ENCODE measurements around the gene DLGAP4. TPM values are rescaled to one million over a fixed set of nuclear protein-coding genes. Genes with fewer than 3 reads are reported as not detected.

DLGAP4 gene
- total and polyA plus RNA-seq, 2 of the 13 experiments (the other 11 are each of a cell fraction or from before 2014, with no cell fraction given), result 15.2 to 26.7 TPM

GRCh38 chr20:36344517-36345132 lies 38.5 kb downstream of the DLGAP4 start (continued):
- TF ChIP-seq HNRNPLL (IDR thresholded peaks at IDR 0.05; ENCODE audit: low read depth, low read length, poor library complexity, severe bottlenecking), result no peak
- TF ChIP-seq SMAD9 (CRISPR knock-in tag; IDR thresholded peaks at IDR 0.05), result peak; percentile 82; the same call in 1 of the 2 replicates
- TF ChIP-seq ZNF230 (CRISPR knock-in tag; IDR thresholded peaks at IDR 0.05), result 0 out of 2 replicates have a peak, but pooled peaks have one; percentile 60
- peak; percentile 50; the same call in 1 of the 2 replicates for TF ChIP-seq ZNF773 (CRISPR knock-in tag; IDR thresholded peaks at IDR 0.05; ENCODE audit: borderline replicate concordance)
- TF ChIP-seq CHCHD3 (CRISPR knock-in tag; IDR thresholded peaks at IDR 0.05), result no peak
- TF ChIP-seq ZNF124 (CRISPR knock-in tag; IDR thresholded peaks at IDR 0.05), result peak; percentile 98
- no peak for TF ChIP-seq SMAD1 (CRISPR knock-in tag; IDR thresholded peaks at IDR 0.05; ENCODE audit: borderline replicate concordance, low read depth)
- no peak for TF ChIP-seq ZNF460 (CRISPR knock-in tag; IDR thresholded peaks at IDR 0.05; ENCODE audit: borderline replicate concordance)
- TF ChIP-seq ZNF83 (CRISPR knock-in tag; IDR thresholded peaks at IDR 0.05; ENCODE audit: borderline replicate concordance), result no peak; the same call in 1 of the 2 replicates
- TF ChIP-seq HOXA3 (CRISPR knock-in tag; IDR thresholded peaks at IDR 0.05), result peak; percentile 27; the same call in 1 of the 2 replicates
- peak; percentile 44; the same call in 1 of the 2 replicates for TF ChIP-seq ZNF674 (CRISPR knock-in tag; IDR thresholded peaks at IDR 0.05; ENCODE audit: low read depth)
- TF ChIP-seq ZNF414 (CRISPR knock-in tag; IDR thresholded peaks at IDR 0.05), result no peak
- peak; percentile 79 for TF ChIP-seq PITX1 (CRISPR knock-in tag; IDR thresholded peaks at IDR 0.05)
- no peak for TF ChIP-seq FOXP1 (IDR thresholded peaks at IDR 0.05)
- no peak for TF ChIP-seq FOXP1 (CRISPR knock-in tag; IDR thresholded peaks at IDR 0.05)
- TF ChIP-seq ZNF101 (CRISPR knock-in tag; IDR thresholded peaks at IDR 0.05; ENCODE audit: borderline replicate concordance, low read depth), result no peak
- TF ChIP-seq DPF2 (CRISPR knock-in tag; IDR thresholded peaks at IDR 0.05; ENCODE audit: borderline replicate concordance, low read depth), result no peak
- TF ChIP-seq MBD4 (IDR thresholded peaks at IDR 0.05; ENCODE audit: borderline replicate concordance, low read length), result no peak
- peak; percentile 64 for TF ChIP-seq EED (CRISPR knock-in tag; IDR thresholded peaks at IDR 0.05)
- no peak for TF ChIP-seq CENPBD1 (CRISPR knock-in tag; IDR thresholded peaks at IDR 0.05; ENCODE audit: borderline replicate concordance, low read depth)
- TF ChIP-seq ZNF790 (CRISPR knock-in tag; IDR thresholded peaks at IDR 0.05; ENCODE audit: borderline replicate concordance), result peak; percentile 77; the same call in 1 of the 2 replicates
- no peak for TF ChIP-seq ZNF275 (CRISPR knock-in tag; IDR thresholded peaks at IDR 0.05; ENCODE audit: borderline replicate concordance)
- peak; percentile 82; the same call in 1 of the 2 replicates for TF ChIP-seq ZNF136 (CRISPR knock-in tag; IDR thresholded peaks at IDR 0.05; ENCODE audit: low read depth)
- TF ChIP-seq ZNF850 (CRISPR knock-in tag; conservative IDR thresholded peaks at IDR 0.05), result no peak
- no peak for TF ChIP-seq YY1 (IDR thresholded peaks at IDR 0.05; ENCODE audit: insufficient read depth, insufficient replicate concordance, low read depth, low read length)
- peak; percentile 64; the same call in 1 of the 2 replicates for TF ChIP-seq ZNF160 (CRISPR knock-in tag; IDR thresholded peaks at IDR 0.05)
- peak; percentile 67; the same call in 1 of the 2 replicates for TF ChIP-seq ARHGAP35 (CRISPR knock-in tag; IDR thresholded peaks at IDR 0.05; ENCODE audit: borderline replicate concordance)
- TF ChIP-seq ZNF264 (CRISPR knock-in tag; IDR thresholded peaks at IDR 0.05), result peak; percentile 56; the same call in 1 of the 2 replicates
- TF ChIP-seq SMAD3 (CRISPR knock-in tag; IDR thresholded peaks at IDR 0.05), result peak; percentile 98
- peak; percentile 52; the same call in 1 of the 2 replicates for TF ChIP-seq SIN3A (IDR thresholded peaks at IDR 0.05; ENCODE audit: borderline replicate concordance, low read depth, low read length)

Measured in HepG2 (cell line).